ENCODE data around the gene SLC4A11. TPM values are rescaled to one million over a fixed set of nuclear protein-coding genes. Genes with fewer than 3 reads are reported as not detected.

The SLC4A11 gene
- total and polyA plus RNA-seq, 11 donors: 0.08 to 1.0 (median 0.22) TPM; not detected in 1

DNA sequence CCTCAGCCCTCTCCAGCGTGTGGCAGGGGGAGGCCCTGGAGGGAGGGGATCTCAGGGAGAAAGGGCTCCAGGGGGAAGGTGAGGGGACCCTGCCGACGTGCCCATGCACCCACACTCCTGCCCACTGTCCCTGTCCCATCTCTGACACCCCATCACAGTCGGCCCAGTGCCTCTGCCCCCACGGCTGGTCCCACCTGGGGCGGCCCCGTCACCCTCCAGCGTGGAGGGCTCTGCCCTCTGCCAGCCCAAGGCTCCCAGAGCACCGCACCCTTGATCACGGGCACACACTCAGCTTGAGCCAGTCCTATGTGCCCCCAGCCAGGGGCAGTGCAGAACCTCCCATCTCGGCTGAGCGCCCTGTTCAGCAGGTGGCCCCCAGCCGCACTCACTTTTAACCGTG lies 9.2 kb downstream of the SLC4A11 start:
- DNase-seq (no peak), ATAC-seq (no peak)
- no peak for TF ChIP-seq POLR2A (IDR thresholded peaks at IDR 0.05)
- TF ChIP-seq, protein P1, sequence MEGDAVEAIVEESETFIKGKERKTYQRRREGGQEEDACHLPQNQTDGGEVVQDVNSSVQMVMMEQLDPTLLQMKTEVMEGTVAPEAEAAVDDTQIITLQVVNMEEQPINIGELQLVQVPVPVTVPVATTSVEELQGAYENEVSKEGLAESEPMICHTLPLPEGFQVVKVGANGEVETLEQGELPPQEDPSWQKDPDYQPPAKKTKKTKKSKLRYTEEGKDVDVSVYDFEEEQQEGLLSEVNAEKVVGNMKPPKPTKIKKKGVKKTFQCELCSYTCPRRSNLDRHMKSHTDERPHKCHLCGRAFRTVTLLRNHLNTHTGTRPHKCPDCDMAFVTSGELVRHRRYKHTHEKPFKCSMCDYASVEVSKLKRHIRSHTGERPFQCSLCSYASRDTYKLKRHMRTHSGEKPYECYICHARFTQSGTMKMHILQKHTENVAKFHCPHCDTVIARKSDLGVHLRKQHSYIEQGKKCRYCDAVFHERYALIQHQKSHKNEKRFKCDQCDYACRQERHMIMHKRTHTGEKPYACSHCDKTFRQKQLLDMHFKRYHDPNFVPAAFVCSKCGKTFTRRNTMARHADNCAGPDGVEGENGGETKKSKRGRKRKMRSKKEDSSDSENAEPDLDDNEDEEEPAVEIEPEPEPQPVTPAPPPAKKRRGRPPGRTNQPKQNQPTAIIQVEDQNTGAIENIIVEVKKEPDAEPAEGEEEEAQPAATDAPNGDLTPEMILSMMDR (IDR thresholded peaks at IDR 0.05): no peak
- WGBS, 4 donors: 90 to 95% (median 92%) methylated on average over 10 to 14 of the region's 14 CpGs
- Histone ChIP-seq H3K4me3 (no peak overlapping the region), H3K27me3 (no peaks in the 10 kb centered on the region), H3K27ac (no peak overlapping the region), H3K36me3 (peaks cover 0 to 6% (median 0%) of the 10 kb centered on the region in 9 donors), H3K4me1 (no peaks in the 10 kb centered on the region), H3K9me3 (no peaks in the 10 kb centered on the region)
- intact Hi-C loops (cut with DNase I): loop anchor here in 3 of 10 donors (10.0 kb wide), 2 partner anchors 45 to 85 kb away; no protein-coding TSS in a partner anchor

DNA sequence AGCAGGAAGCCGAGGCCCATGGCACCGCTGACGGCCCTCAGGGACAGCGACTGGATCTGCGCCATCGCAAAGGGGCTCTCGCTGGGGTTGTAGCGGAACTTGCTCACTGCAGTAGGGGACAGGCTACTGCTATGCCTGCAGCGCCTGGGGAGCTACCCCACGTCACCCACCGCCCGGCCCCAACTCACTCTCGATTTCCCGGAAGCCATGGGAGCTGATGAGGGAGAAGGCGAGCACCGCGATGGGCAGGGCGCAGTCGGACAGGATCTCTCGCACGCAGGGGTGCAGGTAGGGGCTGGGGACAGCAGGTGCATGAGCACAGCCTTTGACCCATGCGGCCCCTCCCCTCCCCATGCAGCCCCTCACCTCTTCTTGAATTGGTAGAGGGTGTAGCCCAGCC lies 9.8 kb downstream of the SLC4A11 start:
- WGBS, 4 donors: 90 to 95% (median 93%) methylated on average over 13 to 22 of the region's 22 CpGs
- TF ChIP-seq POLR2A (IDR thresholded peaks at IDR 0.05): no peak
- TF ChIP-seq, protein P1 (IDR thresholded peaks at IDR 0.05): no peak
- Histone ChIP-seq H3K36me3 (peaks cover 0 to 6% (median 0%) of the 10 kb centered on the region in 9 donors), H3K4me3 (no peak overlapping the region), H3K27ac (no peak overlapping the region), H3K27me3 (no peaks in the 10 kb centered on the region), H3K9me3 (no peaks in the 10 kb centered on the region), H3K4me1 (no peaks in the 10 kb centered on the region)
- ATAC-seq (no peak), DNase-seq (no peak)
- intact Hi-C loops (cut with DNase I): loop anchor here in 3 of 10 donors (10.0 kb wide), 2 partner anchors 46 to 86 kb away; no protein-coding TSS in a partner anchor

DNA sequence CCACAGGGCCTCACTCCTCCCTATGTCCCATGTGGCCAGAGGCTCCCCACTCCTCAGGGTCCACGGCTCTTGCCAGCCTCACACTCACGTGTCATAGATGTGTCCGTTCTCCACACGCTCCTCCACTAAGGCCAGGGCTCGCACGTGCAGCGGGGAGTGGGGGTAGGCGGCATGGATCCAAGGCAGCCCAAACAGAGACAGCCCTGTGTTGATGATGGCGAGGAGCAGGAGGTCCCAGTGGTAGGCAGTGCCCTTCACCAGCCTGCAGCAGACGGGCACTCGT lies 10.3 kb downstream of the SLC4A11 start:
- Histone ChIP-seq H3K9me3 (no peaks in the 10 kb centered on the region), H3K36me3 (peaks cover 0 to 7% (median 0%) of the 10 kb centered on the region in 9 donors), H3K27me3 (no peaks in the 10 kb centered on the region), H3K4me3 (no peak overlapping the region), H3K27ac (no peak overlapping the region), H3K4me1 (no peaks in the 10 kb centered on the region)
- no peak for ATAC-seq
- intact Hi-C loops (cut with DNase I): loop anchor here in 3 of 10 donors (10.0 kb wide), 2 partner anchors 46 to 86 kb away; no protein-coding TSS in a partner anchor
- no peak for TF ChIP-seq POLR2A (IDR thresholded peaks at IDR 0.05)
- TF ChIP-seq, protein P1 (IDR thresholded peaks at IDR 0.05): no peak
- no peak for DNase-seq
- WGBS, 4 donors: 87 to 95% (median 93%) methylated on average over 11 of the region's 11 CpGs

DNA sequence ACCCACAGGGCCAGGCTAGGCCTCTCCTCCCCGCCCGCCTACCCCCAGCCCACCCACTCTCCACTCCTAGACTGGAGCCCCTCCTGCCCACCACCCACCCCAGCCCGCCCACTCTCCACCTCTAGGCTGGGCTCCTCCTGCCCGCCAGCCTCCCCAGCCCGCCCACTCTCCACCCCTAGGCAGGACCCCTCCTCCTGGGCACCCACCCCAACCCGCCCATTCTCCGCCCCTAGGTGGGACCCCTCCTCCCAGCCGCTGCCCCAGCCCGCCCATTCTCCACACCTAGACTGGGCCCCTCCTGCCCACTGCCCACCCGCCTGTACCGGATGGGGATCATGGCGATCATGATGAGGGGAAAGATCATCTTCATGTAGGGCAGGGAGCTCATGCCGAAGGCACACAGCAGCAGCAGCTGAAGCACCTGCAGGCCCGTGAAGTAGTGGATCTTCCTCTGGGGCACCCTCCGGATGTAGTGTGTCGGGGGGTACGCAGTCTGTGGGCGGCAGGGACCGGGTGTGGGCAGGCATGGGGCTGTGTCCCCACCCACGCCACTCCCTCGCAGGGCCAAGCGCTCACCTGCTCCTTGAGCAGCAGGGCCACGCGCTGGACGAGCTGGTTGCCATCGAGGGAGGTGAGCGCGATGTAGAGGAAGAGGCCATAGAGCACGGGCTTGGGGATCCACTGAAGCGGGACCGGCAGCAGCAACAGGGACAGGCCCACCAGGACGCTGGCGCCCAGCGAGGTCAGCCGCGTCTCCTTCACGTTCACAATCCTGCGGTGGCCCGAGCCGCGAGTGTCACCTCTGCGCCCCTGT lies 10.8 kb downstream of the SLC4A11 start:
- peaks cover 0 to 2% (median 0%) of the 10 kb centered on the region in 12 donors for H3K4me1 ChIP-seq
- DNase-seq (no peak), ATAC-seq (no peak)
- peaks cover 0 to 12% (median 1%) of the 10 kb centered on the region in 9 donors for H3K36me3 ChIP-seq
- no peak overlapping the region for H3K4me3 ChIP-seq
- H3K27ac ChIP-seq: no peak overlapping the region
- 88 to 91% (median 89%) methylated on average over 33 to 42 of the region's 42 CpGs for WGBS, 4 donors
- no peaks in the 10 kb centered on the region for H3K9me3 ChIP-seq
- no peak for TF ChIP-seq POLR2A (IDR thresholded peaks at IDR 0.05)
- TF ChIP-seq, protein P1 (IDR thresholded peaks at IDR 0.05): no peak
- H3K27me3 ChIP-seq: no peaks in the 10 kb centered on the region
- intact Hi-C loops (cut with DNase I): loop anchor here in 3 of 10 donors (10.0 kb wide), 2 partner anchors 47 to 87 kb away; no protein-coding TSS in a partner anchor
